ENCODE measurements around the gene DMRT1. TPM values are rescaled to one million over a fixed set of nuclear protein-coding genes. Genes with fewer than 3 reads are reported as not detected.
A peak's percentile ranks its signal among the peaks of the same experiment; 100 is the strongest.

The DMRT1 gene
- total and polyA plus RNA-seq, 5 donors from 2014 or later, result not detected

GRCh38 chr9:875119-875962 is 33.8 kb downstream of the DMRT1 start:
- H3K4me3 Mint-ChIP-seq, result no peak overlapping the region
- H3K27ac ChIP-seq (ENCODE audit: insufficient read depth, low read length, poor library complexity, severe bottlenecking), result no peak overlapping the region
- H3K36me3 Mint-ChIP-seq, result no peaks in the 10 kb centered on the region
- no peak overlapping the region for H3K27ac Mint-ChIP-seq
- H3K4me3 ChIP-seq (ENCODE audit: low read depth, low read length), result no peak overlapping the region
- DNase-seq, result no peak
- no peaks in the 10 kb centered on the region for H3K4me1 ChIP-seq (ENCODE audit: control insufficient read depth, insufficient read depth, low read length, poor library complexity, severe bottlenecking)
- H3K4me1 Mint-ChIP-seq, result no peaks in the 10 kb centered on the region
- H3K9me3 Mint-ChIP-seq, result peaks cover 0 to 2% (median 0%) of the 10 kb centered on the region in 7 donors
- ATAC-seq (ENCODE audit: low read depth in 2 of 2), result no peak
- no peaks in the 10 kb centered on the region for H3K36me3 ChIP-seq (ENCODE audit: control insufficient read depth, insufficient read depth, low read length)
- H3K27me3 ChIP-seq (ENCODE audit: control insufficient read depth, insufficient read depth, low read length), result peaks cover 11% of the 10 kb centered on the region
- H3K9me3 ChIP-seq (ENCODE audit: control insufficient read depth in 2 of 2, low read length in 2 of 2), result no peaks in the 10 kb centered on the region
- H3K27me3 Mint-ChIP-seq, result peaks cover 7% of the 10 kb centered on the region

- Histone ChIP-seq H3K36me3 (ENCODE audit: control insufficient read depth, insufficient read depth, low read length) (no peaks in the 10 kb centered on the region), H3K27ac (ENCODE audit: insufficient read depth, low read length, poor library complexity, severe bottlenecking) (no peak overlapping the region), H3K9me3 (ENCODE audit: control insufficient read depth in 2 of 2, low read length in 2 of 2) (no peaks in the 10 kb centered on the region), H3K4me3 (ENCODE audit: low read depth, low read length) (no peak overlapping the region), H3K4me1 (ENCODE audit: control insufficient read depth, insufficient read depth, low read length, poor library complexity, severe bottlenecking) (no peaks in the 10 kb centered on the region), H3K27me3 (ENCODE audit: control insufficient read depth, insufficient read depth, low read length) (peaks cover 11% of the 10 kb centered on the region)
- ATAC-seq (ENCODE audit: low read depth in 2 of 2) (no peak), DNase-seq (no peak)
- H3K4me3 Mint-ChIP-seq, result no peak overlapping the region
- peaks cover 0 to 4% (median 0%) of the 10 kb centered on the region in 7 donors for H3K9me3 Mint-ChIP-seq
- H3K27me3 Mint-ChIP-seq, result peaks cover 14% of the 10 kb centered on the region
- H3K27ac Mint-ChIP-seq, result no peak overlapping the region
- no peaks in the 10 kb centered on the region for H3K36me3 Mint-ChIP-seq
- no peaks in the 10 kb centered on the region for H3K4me1 Mint-ChIP-seq
Observed at GRCh38 chr9:876425-876824, 34.9 kb downstream of the DMRT1 start.

GRCh38 chr9:878239-878638 is 36.7 kb downstream of the DMRT1 start:
- Histone ChIP-seq H3K36me3 (ENCODE audit: control insufficient read depth, insufficient read depth, low read length) (no peaks in the 10 kb centered on the region), H3K4me1 (ENCODE audit: control insufficient read depth, insufficient read depth, low read length, poor library complexity, severe bottlenecking) (no peaks in the 10 kb centered on the region), H3K9me3 (ENCODE audit: control insufficient read depth in 2 of 2, low read length in 2 of 2) (no peaks in the 10 kb centered on the region), H3K27me3 (ENCODE audit: control insufficient read depth, insufficient read depth, low read length) (peaks cover 11% of the 10 kb centered on the region), H3K27ac (ENCODE audit: insufficient read depth, low read length, poor library complexity, severe bottlenecking) (no peak overlapping the region), H3K4me3 (ENCODE audit: low read depth, low read length) (no peak overlapping the region)
- no peaks in the 10 kb centered on the region for H3K36me3 Mint-ChIP-seq
- no peak for DNase-seq
- no peak overlapping the region for H3K4me3 Mint-ChIP-seq
- ATAC-seq (ENCODE audit: low read depth in 2 of 2), result no peak
- H3K27ac Mint-ChIP-seq, result no peak overlapping the region
- H3K4me1 Mint-ChIP-seq, result no peaks in the 10 kb centered on the region
- H3K9me3 Mint-ChIP-seq, result peaks cover 0 to 2% (median 0%) of the 10 kb centered on the region in 7 donors
- peaks cover 19% of the 10 kb centered on the region for H3K27me3 Mint-ChIP-seq

GRCh38 chr9:880725-881124 is 39.2 kb downstream of the DMRT1 start:
- peaks cover 11% of the 10 kb centered on the region for H3K27me3 ChIP-seq (ENCODE audit: control insufficient read depth, insufficient read depth, low read length)
- no peaks in the 10 kb centered on the region for H3K4me1 ChIP-seq (ENCODE audit: control insufficient read depth, insufficient read depth, low read length, poor library complexity, severe bottlenecking)
- H3K27ac Mint-ChIP-seq, result no peak overlapping the region
- no peak overlapping the region for H3K4me3 ChIP-seq (ENCODE audit: low read depth, low read length)
- peak overlapping the region in 1 of 4 donors; percentile 13 for H3K4me3 Mint-ChIP-seq
- ATAC-seq (ENCODE audit: low read depth in 2 of 2) (no peak), DNase-seq (peak in 1 of 3 donors; percentile 16)
- H3K9me3 ChIP-seq (ENCODE audit: control insufficient read depth in 2 of 2, low read length in 2 of 2), result no peaks in the 10 kb centered on the region
- peaks cover 0 to 2% (median 0%) of the 10 kb centered on the region in 7 donors for H3K9me3 Mint-ChIP-seq
- H3K27ac ChIP-seq (ENCODE audit: insufficient read depth, low read length, poor library complexity, severe bottlenecking), result no peak overlapping the region
- no peaks in the 10 kb centered on the region for H3K4me1 Mint-ChIP-seq
- peaks cover 19% of the 10 kb centered on the region for H3K27me3 Mint-ChIP-seq
- H3K36me3 Mint-ChIP-seq, result no peaks in the 10 kb centered on the region
- H3K36me3 ChIP-seq (ENCODE audit: control insufficient read depth, insufficient read depth, low read length), result no peaks in the 10 kb centered on the region

GRCh38 chr9:882416-882924 is 41.0 kb downstream of the DMRT1 start:
- Mint-ChIP-seq H3K36me3 (no peaks in the 10 kb centered on the region), H3K4me1 (no peaks in the 10 kb centered on the region), H3K4me3 (no peak overlapping the region), H3K27me3 (peaks cover 22% of the 10 kb centered on the region), H3K9me3 (peaks cover 0 to 2% (median 0%) of the 10 kb centered on the region in 7 donors), H3K27ac (no peak overlapping the region)
- Histone ChIP-seq H3K27me3 (ENCODE audit: control insufficient read depth, insufficient read depth, low read length) (peaks cover 11% of the 10 kb centered on the region), H3K9me3 (ENCODE audit: control insufficient read depth in 2 of 2, low read length in 2 of 2) (no peaks in the 10 kb centered on the region), H3K4me3 (ENCODE audit: low read depth, low read length) (no peak overlapping the region), H3K27ac (ENCODE audit: insufficient read depth, low read length, poor library complexity, severe bottlenecking) (no peak overlapping the region), H3K36me3 (ENCODE audit: control insufficient read depth, insufficient read depth, low read length) (no peaks in the 10 kb centered on the region), H3K4me1 (ENCODE audit: control insufficient read depth, insufficient read depth, low read length, poor library complexity, severe bottlenecking) (no peaks in the 10 kb centered on the region)
- no peak for ATAC-seq (ENCODE audit: low read depth in 2 of 2)
- DNase-seq, result peak in 1 of 3 donors; percentile 16

GRCh38 chr9:883011-883410 is 41.5 kb downstream of the DMRT1 start:
- Histone ChIP-seq H3K4me3 (ENCODE audit: low read depth, low read length) (no peak overlapping the region), H3K27me3 (ENCODE audit: control insufficient read depth, insufficient read depth, low read length) (peaks cover 11% of the 10 kb centered on the region), H3K9me3 (ENCODE audit: control insufficient read depth in 2 of 2, low read length in 2 of 2) (no peaks in the 10 kb centered on the region), H3K4me1 (ENCODE audit: control insufficient read depth, insufficient read depth, low read length, poor library complexity, severe bottlenecking) (no peaks in the 10 kb centered on the region), H3K36me3 (ENCODE audit: control insufficient read depth, insufficient read depth, low read length) (no peaks in the 10 kb centered on the region), H3K27ac (ENCODE audit: insufficient read depth, low read length, poor library complexity, severe bottlenecking) (no peak overlapping the region)
- H3K27me3 Mint-ChIP-seq, result peaks cover 27% of the 10 kb centered on the region
- no peaks in the 10 kb centered on the region for H3K4me1 Mint-ChIP-seq
- H3K27ac Mint-ChIP-seq, result no peak overlapping the region
- DNase-seq (no peak), ATAC-seq (ENCODE audit: low read depth in 2 of 2) (no peak)
- no peaks in the 10 kb centered on the region for H3K36me3 Mint-ChIP-seq
- no peak overlapping the region for H3K4me3 Mint-ChIP-seq
- H3K9me3 Mint-ChIP-seq, result peaks cover 0 to 2% (median 0%) of the 10 kb centered on the region in 7 donors

- no peaks in the 10 kb centered on the region for H3K36me3 ChIP-seq (ENCODE audit: control insufficient read depth, insufficient read depth, low read length)
- peaks cover 18% of the 10 kb centered on the region for H3K27me3 Mint-ChIP-seq
- no peak overlapping the region for H3K27ac ChIP-seq (ENCODE audit: insufficient read depth, low read length, poor library complexity, severe bottlenecking)
- no peak overlapping the region for H3K4me3 ChIP-seq (ENCODE audit: low read depth, low read length)
- H3K4me1 ChIP-seq (ENCODE audit: control insufficient read depth, insufficient read depth, low read length, poor library complexity, severe bottlenecking), result no peaks in the 10 kb centered on the region
- H3K27ac Mint-ChIP-seq, result no peak overlapping the region
- H3K4me3 Mint-ChIP-seq, result no peak overlapping the region
- no peaks in the 10 kb centered on the region for H3K36me3 Mint-ChIP-seq
- no peaks in the 10 kb centered on the region for H3K4me1 Mint-ChIP-seq
- DNase-seq, result no peak
- no peak for ATAC-seq (ENCODE audit: low read depth in 2 of 2)
- no peaks in the 10 kb centered on the region for H3K9me3 ChIP-seq (ENCODE audit: control insufficient read depth in 2 of 2, low read length in 2 of 2)
- H3K27me3 ChIP-seq (ENCODE audit: control insufficient read depth, insufficient read depth, low read length), result no peaks in the 10 kb centered on the region
- no peaks in the 10 kb centered on the region for H3K9me3 Mint-ChIP-seq
Observed at GRCh38 chr9:886886-887285, 45.4 kb downstream of the DMRT1 start.

GRCh38 chr9:892123-892522 is 50.6 kb downstream of the DMRT1 start:
- peaks cover 6 to 9% (median 8%) of the 10 kb centered on the region in 4 donors for H3K4me1 Mint-ChIP-seq
- H3K4me3 ChIP-seq (ENCODE audit: low read depth, low read length), result no peak overlapping the region
- H3K4me3 Mint-ChIP-seq, result no peak overlapping the region
- DNase-seq (no peak), ATAC-seq (ENCODE audit: low read depth in 2 of 2) (no peak)
- H3K27ac ChIP-seq (ENCODE audit: insufficient read depth, low read length, poor library complexity, severe bottlenecking), result no peak overlapping the region
- no peak overlapping the region for H3K27ac Mint-ChIP-seq
- H3K9me3 ChIP-seq (ENCODE audit: control insufficient read depth in 2 of 2, low read length in 2 of 2), result no peaks in the 10 kb centered on the region
- H3K27me3 ChIP-seq (ENCODE audit: control insufficient read depth, insufficient read depth, low read length), result no peaks in the 10 kb centered on the region
- H3K36me3 Mint-ChIP-seq, result no peaks in the 10 kb centered on the region
- H3K4me1 ChIP-seq (ENCODE audit: control insufficient read depth, insufficient read depth, low read length, poor library complexity, severe bottlenecking), result peaks cover 7% of the 10 kb centered on the region
- no peaks in the 10 kb centered on the region for H3K9me3 Mint-ChIP-seq
- H3K27me3 Mint-ChIP-seq, result peaks cover 34% of the 10 kb centered on the region
- no peaks in the 10 kb centered on the region for H3K36me3 ChIP-seq (ENCODE audit: control insufficient read depth, insufficient read depth, low read length)

Data from CD4-positive, CD25-positive, alpha-beta regulatory T cell (primary cell).